AML-193 (cell line): ENCODE data around the gene TAS2R46.
"Not testable (repeated sequence)": the region's sequence is repeated elsewhere in the genome, so short reads cannot be mapped to it uniquely, and the experiment has no call there.

ENCODE experiments used
- DNase-seq, 2 experiments: peaks; one replicate each; lab custom pipeline; 2025; lab: John Stamatoyannopoulos, UW

TAS2R46 gene, protein sequence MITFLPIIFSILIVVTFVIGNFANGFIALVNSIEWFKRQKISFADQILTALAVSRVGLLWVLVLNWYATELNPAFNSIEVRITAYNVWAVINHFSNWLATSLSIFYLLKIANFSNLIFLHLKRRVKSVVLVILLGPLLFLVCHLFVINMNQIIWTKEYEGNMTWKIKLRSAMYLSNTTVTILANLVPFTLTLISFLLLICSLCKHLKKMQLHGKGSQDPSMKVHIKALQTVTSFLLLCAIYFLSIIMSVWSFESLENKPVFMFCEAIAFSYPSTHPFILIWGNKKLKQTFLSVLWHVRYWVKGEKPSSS

DNA sequence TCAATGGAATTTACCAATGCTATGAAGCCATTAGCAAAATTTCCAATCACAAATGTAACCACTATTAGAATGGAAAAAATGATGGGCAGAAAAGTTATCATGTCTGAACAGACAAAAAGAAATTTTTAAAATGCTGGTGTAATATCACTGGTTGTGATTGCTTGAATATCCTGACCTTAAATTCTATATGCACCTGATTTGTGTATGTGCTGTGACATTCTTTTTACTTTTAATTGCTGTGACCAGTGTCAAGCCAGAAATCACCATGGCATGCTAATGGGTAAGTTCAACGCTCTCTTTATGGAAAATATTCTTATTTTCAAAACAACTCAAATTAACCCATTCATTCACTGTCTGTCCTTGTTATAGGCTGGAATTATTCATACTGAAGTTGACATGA is at the start of gene TAS2R46:
Gene TAS2R46 (minus strand): TSS at position 101 of the 400 bp plus-strand sequence. CDS start 0 bp downstream, at position 101.
- not testable (repeated sequence) for DNase-seq

DNA sequence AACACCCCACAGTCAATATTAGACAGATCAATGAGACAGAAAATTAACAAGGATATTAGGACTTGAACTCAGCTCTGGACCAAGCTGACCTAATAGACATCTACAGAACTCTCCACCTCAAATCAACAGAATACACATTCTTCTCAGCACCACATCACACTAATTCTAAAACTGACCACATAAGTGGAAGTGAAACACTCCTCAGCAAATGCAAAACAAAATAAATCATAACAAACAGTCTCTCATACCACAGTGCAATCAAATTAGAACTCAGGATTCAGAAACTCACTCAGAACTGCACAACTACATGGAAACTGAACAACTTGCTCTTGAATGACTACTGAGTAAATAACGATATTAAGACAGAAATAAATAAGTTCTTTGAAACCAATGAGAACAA is 49.1 kb upstream of the TAS2R46 start:
- DNase-seq: not testable (repeated sequence)

DNA sequence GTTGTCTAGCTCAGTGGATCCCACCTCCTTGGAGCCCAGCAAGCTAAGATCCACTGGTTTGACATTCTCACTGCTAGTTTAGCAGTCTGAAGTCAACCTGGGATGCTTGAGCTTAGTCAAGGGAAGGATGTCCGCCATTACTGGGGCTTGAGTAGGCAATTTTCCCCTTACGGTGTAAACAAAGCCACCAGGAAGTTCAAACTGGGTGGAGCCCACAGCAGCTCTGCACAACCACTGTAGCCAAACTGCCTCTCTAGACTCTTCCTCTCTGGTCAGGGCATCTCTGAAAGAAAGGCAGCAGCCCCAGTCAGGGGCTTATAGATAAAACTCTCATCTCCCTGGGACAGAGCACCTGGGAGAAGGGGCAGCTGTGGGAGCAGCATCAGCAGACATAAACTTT is 46.8 kb upstream of the TAS2R46 start:
- DNase-seq: no peak

DNA sequence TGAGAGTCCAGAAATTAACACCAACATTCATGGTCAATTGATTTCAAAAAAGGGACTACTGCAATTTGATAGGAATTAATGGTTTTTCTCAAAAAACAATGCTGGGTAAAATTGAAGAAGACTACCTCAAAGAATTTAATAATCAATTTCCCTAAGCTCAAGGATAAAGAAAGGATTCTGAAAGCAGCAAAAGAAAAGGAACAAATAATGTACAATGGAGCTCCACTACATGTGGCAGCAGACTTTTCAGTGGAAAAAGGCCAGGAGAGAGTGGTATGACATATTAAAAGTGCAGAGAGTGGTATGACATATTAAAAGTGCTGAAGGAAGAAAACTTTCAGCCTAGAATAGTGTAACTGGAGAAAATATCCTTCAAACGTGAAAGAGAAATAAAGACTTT is 45.6 kb upstream of the TAS2R46 start:
- no peak for DNase-seq

DNA sequence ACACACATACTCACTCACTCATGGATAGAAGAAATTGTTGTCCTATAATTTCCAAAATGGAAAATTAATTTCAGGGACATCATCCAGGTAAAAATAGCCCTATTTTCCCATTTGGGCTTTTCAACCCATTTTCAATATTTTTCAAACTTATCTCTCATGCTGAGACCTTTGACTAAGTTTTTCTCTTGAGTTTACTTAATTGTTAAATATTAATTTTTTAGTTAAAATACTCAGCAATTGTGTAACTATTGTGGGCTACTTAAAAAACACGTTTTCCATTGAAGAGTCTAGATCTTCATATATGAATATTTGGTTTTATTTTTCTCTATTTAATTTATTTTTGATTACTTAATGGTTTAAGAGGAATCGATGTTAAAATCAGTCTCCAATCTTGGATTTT is 44.2 kb upstream of the TAS2R46 start:
- DNase-seq: no peak

DNA sequence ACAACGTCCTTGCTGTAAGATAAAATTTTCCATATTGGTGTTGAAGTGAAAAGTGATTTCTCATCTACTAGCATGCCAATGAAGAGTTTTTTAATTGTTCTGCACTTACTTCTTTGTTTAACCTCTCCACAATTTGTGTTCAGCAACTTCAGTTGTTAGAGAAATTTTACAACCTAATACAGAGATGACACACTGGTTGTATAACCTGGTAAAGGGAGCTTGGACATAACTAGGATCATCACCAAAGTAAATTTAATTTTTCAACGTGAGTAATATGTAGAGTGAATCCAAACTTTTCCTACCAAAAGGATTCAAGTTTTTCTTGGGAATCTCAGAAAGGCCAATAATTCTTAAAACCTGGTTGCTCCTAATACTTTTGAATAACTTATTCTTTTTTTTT is 43.5 kb upstream of the TAS2R46 start:
- no peak for DNase-seq

DNA sequence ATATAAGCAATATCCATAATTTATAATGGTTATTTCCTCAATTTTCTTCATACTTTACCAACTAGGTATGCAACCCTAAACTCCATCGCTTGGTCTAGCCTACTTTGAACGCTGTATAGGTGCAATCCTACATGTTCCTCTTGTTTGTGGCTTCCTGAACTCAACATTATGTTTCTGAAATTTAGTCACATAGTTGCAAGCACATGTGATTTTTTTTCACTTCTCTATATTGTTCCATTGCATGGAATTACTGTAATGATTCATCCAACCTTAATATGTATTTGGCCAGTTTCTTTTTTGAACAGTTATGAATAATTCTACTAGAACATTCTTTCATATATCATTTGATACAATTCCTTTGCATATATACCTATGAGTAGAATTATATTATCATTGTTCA is 32.8 kb upstream of the TAS2R46 start:
- not testable (repeated sequence) for DNase-seq

DNA sequence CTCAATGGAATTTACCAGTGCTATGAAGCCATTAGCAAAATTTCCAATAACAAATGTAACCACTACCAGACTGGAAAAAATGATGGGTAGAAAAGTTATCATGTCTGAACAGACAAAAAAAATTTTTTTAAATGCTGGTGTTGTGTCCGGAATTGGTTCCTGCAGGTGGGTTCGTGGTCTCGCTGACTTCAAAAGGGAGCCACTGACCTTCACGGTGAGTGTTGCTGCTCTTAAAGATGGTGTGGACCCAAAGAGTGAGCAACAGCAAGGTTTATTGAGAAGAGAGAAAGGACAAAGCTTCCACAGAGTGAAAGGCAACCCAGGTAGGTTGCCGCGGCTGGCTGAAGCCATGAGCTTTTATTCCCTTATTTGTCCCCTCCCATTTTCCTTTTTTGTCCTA is 30.0 kb upstream of the TAS2R46 start, which contains the start of gene TAS2R43:
Gene TAS2R43 (minus strand): TSS at position 186 of the 400 bp plus-strand sequence. CDS start 84 bp downstream, at position 102.
- no peak for DNase-seq

DNA sequence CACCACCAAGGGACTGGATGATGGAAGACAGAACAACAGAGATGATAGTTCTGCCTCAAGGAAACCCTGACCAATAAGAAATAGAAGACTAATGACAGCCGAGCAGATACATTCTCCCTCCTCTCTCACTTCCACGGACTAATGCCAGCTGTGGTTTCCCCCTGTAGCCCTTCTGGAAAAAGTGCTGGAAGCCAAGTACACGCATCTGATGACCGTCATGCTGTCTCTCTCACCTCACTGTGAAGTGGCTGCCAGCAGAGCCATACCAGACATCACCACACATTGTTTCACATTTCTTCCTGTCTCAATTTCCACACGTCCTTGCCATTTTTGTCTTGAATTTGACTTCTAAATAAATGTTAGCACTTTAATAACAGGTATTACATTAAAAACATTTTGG is 27.2 kb upstream of the TAS2R46 start:
- no peak for DNase-seq

DNA sequence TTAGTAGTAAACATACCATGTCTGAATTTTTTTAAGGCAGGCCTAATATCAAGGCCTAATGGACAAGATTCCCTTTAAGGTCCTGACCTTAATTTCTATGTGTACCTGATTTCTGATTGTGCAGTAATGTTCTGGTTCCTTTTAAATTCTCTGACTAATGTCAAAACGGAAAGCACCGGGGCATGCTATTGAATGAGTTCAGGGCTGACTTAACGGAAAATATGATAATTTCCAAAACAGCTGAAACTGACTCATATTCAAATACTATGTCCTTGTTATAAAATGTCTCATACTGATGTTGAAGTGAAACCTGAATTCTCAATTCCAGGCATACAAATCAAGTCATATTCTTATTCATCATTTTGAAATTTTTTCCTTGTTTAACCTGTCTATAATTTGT is 23.3 kb upstream of the TAS2R46 start:
- no peak for DNase-seq

DNA sequence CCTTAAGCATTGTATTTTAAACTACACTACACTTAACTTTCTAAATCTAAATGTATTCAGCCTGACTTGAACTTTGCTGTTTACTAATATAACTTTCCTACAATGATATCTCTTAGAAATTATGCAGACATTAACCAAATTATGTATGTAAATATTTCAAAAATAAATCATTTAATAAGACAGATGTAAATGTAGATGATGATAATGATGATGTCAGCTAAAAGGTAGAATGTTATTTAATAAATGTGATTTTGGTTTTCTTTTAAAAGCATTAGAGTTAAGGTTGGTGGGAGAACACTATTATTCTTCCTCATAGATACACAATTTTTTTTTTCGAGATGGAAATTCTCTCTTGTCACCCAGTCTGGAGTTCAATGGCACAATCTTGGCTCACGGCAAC is 19.9 kb upstream of the TAS2R46 start:
- no peak for DNase-seq

DNA sequence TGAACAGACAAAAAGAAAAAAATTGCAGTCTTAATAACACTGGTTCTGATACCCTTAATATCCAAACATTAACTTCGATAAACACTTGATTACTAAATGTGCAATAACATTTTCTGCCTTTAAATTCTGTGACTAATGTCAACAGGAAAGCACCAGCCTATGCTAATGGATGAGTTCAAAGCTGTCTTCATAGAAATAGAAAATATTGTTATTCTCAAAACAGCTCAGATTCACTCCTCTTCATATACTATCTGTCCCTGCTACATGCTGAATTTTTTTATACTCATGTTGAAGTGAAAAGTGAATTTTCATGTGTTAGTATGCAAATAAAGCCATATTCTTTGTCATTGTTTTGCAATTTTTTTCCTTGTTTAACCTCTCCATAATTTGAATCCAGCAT is 16.2 kb upstream of the TAS2R46 start:
- DNase-seq: no peak

DNA sequence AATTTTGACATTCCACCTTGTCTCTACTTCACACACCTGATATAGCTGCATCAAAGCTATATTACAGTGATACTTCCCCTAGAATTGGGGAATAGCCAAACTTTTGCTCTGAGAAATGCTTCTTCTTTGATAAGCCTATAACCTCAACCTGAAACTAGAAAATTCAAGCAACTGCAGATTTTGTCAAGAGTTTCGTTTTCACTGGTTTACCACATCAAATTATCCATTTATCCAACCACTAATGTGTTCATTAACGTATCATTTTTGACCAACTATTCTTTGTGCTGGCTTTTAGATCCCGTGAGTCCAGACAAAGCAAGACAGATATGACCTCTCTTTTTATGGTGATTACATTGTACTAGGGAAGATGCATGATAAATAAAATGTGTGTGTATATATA is 13.5 kb upstream of the TAS2R46 start:
- DNase-seq: no peak

DNA sequence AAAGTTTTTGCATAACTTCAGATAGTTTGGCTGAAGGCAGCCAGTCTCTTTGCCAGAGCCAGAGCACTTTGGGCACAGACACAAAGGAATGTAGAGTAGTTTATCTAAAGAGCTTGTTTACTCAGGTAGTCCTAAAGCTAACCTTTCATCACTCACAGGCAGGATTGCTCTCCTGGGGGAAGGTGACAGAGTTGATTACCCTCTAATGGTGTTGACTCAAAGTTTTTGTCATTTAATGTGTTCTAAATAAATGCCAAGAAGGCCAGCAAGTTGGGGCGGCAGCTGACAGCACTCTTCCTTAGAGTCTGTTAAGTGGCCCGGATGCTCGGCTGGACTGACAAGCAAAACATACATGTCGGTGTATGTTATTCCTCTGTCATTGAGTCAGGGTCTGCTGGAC is 9.3 kb upstream of the TAS2R46 start:
- no peak for DNase-seq

DNA sequence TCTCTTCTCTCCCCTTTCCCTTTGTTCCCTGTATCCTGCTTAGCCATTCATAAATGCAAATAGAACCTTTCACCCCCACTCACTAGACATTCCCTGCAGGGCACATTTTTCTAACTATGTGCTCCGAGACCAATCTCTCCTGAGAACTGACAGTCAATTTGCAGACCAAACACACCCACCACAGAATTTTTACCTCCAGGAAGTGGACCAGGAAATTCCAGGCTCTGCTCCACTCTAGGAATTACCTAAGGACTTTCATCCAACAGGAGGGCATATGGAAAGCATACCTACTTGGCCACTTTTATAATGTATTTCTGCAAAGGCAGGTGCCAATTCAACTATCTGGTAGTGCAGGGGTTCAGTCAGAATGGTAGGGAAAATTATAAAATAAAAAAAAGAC is 8.9 kb upstream of the TAS2R46 start:
- DNase-seq: no peak

DNA sequence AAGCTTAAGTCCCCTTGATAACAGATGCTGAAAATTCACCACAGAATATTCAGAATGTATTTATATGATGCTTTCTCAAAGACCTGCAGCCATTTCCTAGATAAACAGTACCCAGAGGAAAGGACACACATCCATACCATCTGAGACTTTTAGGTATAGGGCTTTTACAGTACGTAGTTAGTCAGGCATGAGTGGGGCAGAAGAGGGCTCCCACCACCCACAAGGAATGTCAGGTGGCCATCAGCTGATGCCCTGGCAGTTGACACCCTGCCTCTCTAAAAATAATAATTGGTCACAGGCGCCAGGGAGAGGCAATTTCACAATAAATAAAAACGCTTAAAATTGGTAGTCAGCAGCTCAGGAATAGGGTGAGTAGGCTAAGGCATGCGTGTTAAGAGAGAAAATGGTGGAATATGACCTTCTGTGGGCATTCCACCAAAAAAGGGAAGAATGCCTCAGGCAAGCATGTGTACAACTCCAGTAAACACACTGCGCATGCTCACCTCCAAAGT is 7.8 kb upstream of the TAS2R46 start:
- no peak for DNase-seq

DNA sequence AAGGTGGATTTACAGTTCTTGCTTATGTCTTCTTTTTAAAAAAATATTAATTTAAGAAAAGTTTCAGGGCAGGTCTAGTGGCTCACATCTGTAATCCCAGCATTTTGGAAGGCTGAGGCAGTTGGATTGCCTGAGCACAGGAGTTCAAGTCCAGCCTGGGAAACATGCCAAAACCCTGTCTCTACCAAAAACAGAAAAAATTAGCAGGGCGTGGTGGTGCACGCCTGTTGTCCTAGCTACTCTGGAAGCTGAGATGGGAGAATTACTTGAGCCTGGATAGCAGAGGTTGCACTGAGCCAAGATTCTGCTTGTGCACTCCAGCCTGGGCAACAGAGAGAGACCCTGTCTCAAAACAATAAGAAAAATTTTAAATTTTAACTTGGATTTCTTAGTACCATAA is 5.4 kb upstream of the TAS2R46 start:
- no peak for DNase-seq

DNA sequence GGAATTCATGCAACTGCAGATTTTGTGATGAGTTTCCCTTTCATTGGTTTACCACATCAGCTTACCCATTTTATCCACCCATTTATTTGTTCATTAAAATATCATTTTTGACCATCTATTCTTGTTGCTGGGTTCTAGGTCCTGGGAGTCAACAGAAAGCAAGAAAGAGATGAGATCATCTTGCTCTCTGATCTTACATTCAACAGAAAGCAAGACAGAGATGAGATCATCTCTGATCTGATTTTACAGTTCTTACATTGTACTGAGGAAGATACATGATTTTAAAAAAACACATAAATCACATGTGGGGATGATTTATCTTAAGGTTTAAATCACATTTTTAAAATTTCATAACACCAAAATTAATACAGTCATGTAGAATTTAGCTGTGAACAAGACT is 2.3 kb downstream of the TAS2R46 start:
- no peak for DNase-seq

DNA sequence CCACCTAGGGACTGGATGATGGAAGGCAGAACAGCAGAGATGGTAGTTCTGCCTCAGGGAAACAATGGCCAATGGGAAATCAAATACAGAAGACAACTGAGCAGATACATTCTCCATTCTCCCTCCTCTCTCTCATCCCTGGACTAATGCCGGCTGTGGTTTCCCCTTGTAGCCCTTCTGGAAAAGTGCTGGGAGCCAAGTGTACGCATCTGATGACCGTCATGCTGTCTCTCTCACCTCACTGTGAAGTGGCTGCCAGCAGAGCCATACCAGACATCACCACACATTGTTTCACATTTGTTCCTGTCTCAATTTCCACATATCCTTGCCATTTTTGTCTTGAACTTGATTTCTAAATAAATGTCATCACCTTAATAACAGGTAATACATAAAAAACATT is 3.1 kb downstream of the TAS2R46 start:
- no peak for DNase-seq

DNA sequence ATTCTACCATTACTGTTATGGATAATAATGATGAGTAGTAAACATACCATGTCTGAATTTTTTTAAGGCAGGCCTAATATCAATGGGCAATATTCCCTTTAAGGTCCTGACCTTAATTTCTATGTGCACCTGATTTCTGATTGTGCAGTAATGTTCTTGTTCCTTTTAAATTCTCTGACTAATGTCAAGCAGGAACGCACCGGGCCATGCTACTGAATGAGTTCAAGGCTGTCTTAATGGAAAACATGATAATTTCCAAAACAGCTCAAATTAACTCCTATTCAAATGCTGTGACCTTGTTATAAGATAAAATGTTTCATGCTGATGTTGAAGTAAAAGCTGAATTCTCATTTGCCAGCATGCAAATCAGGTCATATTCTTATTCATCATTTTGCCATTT is 6.8 kb downstream of the TAS2R46 start:
- no peak for DNase-seq

DNA sequence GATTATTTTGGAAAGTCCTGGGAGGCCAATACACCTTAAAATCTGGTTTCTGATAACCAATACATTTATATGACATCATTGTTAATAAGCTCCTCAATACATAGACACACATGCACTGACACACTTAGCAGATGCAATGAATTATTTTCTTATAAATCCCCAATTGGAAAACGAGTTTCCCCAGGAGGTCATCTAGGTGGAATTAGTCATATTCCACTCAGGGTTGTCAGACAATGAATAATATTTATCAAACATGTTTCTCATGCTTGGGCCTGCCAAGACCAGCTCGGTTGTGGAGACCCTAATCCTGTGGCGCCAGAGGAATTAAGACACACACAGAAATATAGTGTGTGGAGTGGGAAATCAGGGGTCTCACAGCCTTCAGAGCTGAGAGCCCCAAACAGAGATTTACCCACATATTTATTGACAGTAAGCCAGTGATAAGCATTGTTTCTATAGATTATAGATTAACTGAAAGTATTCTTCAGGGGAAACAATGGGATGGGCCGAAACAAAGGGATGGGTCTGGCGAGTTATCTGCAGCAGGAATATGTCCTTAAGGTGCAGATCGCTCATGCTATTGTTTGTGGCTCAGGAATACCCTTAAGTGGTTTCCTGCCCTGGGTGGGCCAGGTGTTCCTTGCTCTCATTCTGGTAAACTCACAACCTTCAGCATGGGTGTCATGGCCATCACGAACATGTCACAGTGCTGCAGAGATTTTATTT is 12.1 kb downstream of the TAS2R46 start:
- not testable (repeated sequence) for DNase-seq

DNA sequence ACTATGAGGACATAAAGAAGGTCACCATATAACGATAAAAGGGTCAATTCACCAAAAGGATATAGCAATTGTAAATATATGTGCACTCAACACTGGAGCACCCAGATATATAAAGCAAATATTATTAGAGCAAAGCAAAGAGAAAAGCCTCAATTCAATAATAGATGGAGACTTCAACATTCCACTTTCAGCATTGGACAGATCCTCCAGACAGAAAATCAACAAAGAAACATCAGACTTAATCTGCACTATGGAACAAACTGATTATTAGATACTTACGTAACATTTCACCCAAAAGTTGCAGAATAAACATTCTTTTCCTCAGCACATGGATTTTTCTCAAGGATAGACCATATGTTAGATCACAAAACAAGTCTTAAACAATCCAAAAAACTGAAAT is 20.7 kb downstream of the TAS2R46 start:
- DNase-seq: not testable (repeated sequence)

DNA sequence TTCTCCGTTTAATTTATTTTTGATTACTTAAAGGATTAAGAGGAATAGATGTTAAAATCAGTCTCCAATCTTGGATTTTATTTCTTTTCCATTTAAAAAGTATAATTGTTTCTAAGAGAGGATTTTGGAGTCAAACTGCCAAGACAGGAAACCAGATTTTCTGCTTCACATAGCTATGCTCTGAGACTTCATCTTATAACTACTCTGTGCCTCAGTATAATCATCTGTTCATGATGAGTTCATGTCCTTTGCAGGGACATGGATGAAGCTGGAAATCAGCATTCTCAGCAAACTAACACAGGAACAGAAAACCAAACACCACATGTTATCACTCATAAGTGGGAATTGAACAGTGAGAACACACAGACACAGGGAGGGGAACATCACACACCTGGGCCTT is 21.9 kb downstream of the TAS2R46 start:
- no peak for DNase-seq
